Measurements from ENCODE around the gene FBLN7.

DNA sequence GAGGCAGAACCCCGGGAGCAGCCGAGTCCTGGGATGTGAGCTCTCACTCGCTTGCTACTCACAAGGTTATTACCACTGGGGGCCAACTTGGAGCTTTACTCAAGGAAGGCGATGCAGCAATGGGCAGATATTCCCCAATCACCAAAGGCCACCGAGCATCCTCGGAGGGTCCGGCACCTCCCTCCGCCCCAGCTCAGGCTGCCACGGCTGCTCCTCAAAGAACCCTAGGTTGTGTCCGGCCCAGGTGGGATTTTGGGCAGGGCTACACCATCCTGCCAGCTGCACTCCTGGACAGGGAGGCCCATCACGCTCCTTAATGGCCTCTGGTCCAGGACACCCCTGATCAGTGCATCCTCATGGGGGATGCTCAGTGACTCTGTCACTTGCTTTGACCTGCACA, 24.8 kb downstream of the FBLN7 start:
- TF ChIP-seq, protein P1, sequence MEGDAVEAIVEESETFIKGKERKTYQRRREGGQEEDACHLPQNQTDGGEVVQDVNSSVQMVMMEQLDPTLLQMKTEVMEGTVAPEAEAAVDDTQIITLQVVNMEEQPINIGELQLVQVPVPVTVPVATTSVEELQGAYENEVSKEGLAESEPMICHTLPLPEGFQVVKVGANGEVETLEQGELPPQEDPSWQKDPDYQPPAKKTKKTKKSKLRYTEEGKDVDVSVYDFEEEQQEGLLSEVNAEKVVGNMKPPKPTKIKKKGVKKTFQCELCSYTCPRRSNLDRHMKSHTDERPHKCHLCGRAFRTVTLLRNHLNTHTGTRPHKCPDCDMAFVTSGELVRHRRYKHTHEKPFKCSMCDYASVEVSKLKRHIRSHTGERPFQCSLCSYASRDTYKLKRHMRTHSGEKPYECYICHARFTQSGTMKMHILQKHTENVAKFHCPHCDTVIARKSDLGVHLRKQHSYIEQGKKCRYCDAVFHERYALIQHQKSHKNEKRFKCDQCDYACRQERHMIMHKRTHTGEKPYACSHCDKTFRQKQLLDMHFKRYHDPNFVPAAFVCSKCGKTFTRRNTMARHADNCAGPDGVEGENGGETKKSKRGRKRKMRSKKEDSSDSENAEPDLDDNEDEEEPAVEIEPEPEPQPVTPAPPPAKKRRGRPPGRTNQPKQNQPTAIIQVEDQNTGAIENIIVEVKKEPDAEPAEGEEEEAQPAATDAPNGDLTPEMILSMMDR (IDR thresholded peaks at IDR 0.05), result no peak
- TF ChIP-seq POLR2A (IDR thresholded peaks at IDR 0.05), result no peak

Data from testis (tissue), 2 donors.